NCI-H1092 (cell line): ENCODE results near the gene ELMO2.
"Not testable (repeated sequence)": the region's sequence is repeated elsewhere in the genome, so short reads cannot be mapped to it uniquely, and the experiment has no call there.

Source experiments
- DNase-seq: peaks from one replicate; lab custom pipeline; 2025; lab: John Stamatoyannopoulos, UW

ELMO2 gene

DNA sequence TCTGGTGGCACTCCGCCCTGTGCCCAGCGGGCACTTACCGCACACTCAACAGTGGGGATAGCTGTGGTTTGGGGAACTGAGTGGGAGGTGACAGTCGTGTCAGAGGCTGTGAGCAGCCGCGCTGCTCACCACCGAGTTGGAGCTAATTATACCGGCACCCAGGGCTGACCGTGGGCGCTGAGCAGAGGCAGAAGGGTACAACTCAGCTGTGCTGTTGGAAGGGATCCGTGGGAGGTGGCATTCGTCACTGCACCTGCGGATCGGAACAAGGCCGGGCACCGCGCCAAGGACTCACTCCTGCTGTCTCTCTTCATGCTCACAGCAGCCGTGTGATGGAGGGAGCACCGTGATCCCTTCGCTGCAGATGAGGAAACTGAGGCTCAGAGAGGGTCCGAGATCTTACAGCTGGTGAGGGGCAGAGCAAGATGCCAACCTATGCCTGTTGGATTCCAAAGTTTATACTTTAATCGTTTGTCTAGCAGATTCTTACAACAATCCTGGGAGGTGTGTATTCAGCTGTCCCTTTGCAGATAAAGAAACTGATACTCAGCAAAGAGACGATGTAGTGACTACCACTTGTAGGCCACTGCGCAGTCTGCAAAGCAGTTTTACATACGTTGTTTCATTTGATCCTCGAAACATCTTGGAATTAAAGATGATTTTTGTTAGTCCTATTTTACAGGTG is 713 bp upstream of the ELMO2 start:
- peak; percentile 65 for DNase-seq

DNA sequence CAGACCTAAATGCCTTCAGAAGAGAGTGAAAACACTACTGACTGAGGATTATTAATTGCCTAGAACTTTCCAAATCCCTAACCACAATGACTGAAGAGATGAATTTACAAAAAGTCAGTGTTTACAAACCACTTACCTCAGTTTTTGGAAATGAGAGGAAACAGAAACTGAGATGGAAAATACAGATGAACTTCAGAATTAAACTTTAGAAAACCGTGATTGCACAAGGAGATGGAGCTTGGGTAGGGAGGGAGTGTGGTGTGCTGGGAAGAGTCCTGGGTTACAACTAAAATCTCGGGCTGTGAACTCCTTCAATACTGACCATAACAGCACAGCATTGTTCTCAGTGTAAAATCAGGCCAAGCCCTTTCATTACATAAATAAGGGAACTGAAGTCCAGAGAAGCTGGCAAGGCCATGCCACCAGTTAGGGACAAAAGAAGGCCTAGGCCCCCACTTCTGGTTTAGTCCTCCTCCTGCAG is 4.0 kb downstream of the ELMO2 start:
- DNase-seq = no peak

GRCh38 chr20:46401478-46401860 is 4.9 kb downstream of the ELMO2 start:
- no peak for DNase-seq

DNA sequence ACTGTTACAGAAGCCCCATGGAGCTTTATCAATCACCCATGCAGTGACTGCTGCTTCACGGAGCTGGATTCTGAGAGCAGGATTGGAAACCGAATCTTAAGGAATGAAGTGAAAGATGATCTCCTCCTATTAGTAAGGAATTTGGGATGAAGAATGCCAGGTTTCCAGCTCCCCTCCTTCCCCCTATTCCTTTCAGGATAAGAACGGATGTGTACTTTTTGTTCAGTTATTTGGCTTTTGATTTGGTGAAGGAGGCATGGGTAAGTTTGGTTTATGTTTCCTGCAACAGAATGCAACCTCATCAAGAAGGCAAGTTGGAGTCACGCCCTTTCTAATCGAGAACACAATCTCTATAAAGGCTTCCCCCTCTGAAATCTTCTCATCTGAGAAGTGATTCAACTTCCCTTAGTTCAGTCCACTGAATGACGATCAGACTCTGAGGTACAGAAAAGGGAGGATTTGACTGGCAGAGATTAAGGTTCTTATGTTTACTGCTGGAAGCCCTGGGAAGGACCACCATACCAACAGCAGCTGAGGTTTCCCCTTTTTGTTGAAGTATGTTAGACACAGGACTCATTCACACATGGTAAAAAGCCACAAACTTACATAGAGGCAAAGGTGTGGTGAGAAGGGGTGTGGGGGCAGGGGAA is 5.5 kb downstream of the ELMO2 start:
- no peak for DNase-seq

DNA sequence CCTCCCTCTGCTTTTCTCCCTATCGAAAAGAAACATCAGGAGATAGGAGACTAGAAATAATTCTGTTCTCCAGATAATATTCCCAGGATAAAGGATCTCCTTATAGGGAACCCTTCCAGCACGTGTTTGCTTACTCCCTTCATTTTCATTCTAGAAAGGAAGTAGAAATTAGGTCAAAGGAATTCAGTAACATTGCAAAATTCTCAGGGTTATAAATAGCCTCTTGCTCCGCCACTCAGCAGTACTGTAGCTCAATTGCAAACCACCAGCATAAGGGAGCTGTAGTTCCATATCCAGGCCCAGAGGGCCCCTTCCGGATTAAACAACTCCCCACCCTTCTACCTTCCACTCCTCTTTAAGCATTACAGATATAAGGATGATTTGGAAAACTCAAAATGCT is 6.2 kb downstream of the ELMO2 start:
- no peak for DNase-seq

- no peak for DNase-seq
Measured at GRCh38 chr20:46399401-46399800, 7.0 kb downstream of the ELMO2 start.

GRCh38 chr20:46398963-46399362 is 7.5 kb downstream of the ELMO2 start:
- no peak for DNase-seq

- DNase-seq = no peak
Measured at GRCh38 chr20:46396052-46396740, 10.2 kb downstream of the ELMO2 start.

GRCh38 chr20:46394872-46395760 is 11.3 kb downstream of the ELMO2 start:
- DNase-seq = peak; percentile 42

DNA sequence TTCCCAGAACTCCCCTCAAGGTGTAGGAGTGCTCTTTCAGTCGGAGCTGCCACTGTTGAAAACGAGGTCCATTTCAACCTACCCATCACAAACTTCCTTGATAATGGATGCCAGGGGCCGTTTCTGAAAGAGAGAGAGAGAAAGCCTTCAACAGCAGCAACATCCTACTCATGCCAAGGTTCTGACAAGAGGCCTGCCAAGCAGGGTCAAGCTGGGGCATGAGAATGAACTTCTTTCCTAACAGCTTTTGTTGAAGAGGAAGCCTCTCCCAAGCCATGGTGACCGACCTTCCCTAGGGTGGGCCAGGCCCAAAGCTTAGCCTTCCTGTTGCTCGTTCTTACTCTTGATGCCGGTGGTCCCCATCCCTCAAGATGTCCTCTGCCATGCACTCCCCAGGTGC is 12.4 kb downstream of the ELMO2 start:
- DNase-seq = no peak

GRCh38 chr20:46388937-46389336 is 17.5 kb downstream of the ELMO2 start:
- DNase-seq = no peak

DNA sequence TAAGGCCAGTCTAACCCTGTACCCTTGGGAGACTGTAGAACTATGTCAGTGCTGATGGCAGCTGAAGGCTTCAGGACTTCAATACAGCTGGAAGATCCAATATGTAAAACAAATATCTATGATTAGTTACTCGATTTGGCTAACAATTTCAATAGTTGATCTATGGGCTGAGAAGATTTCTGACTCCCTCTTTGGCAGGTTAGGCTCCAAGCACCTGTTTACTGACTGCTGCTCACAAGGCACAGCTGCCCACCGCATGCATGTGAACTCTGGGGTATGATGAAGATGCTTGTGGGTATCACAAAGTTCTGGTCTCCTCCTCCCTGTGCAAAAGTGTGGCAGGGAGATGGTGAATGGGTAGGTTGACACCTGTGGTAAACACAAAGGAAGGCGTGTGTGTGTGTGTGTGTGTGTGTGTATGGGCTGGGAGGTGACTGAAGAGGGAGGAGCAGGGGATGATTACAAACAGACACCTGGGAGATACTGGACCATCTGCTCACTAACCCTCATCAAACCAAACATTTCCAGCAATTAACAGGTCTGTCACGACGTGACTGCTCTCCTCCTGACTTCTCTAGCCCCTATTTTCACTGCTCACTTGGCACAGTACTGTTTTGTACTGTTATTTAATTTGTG is 18.1 kb downstream of the ELMO2 start:
- DNase-seq = no peak

- DNase-seq = not testable (repeated sequence)
Measured at GRCh38 chr20:46387054-46387453, 19.4 kb downstream of the ELMO2 start.

DNA sequence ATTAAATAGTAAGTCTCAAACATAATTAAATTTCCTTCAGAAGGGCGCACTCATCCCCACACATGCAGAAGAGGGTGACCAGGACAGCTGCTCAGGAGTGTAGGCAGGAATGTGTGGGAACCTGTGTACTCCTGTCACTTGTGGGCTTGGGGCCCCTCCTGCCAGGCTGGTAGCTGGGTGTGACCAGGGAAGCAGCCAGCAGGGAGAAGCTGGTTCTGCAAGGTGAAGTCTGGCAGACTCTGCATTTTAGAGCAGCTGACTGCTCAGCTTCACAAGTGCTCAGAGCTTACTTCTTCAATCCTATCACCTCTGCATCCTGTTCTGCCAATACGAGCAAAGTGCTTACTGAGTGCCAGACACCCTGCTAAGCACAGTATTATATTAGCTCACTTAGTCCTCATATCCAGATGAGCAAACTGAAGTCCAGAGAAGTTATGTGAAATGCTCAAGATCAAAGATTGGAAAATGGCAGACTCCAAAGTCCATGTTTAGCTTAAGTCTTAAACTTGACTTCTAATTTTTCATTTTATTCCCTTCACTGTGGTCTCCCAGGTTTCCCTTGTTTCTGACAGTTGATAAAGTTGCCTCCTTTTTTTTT is 27.9 kb downstream of the ELMO2 start:
- no peak for DNase-seq

GRCh38 chr20:46377518-46377917 is 28.9 kb downstream of the ELMO2 start:
- no peak for DNase-seq

- no peak for DNase-seq
Measured at GRCh38 chr20:46376196-46376785, 30.1 kb downstream of the ELMO2 start.

DNA sequence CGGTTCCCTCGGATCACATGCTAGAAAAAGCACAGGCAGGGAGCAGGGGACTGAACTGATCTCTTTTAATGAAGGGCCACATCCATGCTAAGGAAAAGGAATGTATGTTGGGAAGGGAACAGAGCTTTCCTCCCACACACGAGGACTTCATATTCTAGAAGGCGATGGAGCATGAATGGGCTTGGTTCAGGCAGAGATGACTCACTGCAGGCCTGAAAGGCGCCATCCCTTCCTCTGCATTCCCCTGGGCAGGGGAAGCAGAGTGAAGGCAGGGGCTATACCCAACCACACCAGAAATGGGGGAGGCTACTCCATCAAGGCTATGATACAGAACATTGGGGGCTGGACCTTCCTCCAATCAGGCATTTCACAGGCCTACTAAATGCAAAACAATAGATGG is 30.6 kb downstream of the ELMO2 start:
- no peak for DNase-seq

- no peak for DNase-seq
Measured at GRCh38 chr20:46374383-46374782, 32.0 kb downstream of the ELMO2 start.

DNA sequence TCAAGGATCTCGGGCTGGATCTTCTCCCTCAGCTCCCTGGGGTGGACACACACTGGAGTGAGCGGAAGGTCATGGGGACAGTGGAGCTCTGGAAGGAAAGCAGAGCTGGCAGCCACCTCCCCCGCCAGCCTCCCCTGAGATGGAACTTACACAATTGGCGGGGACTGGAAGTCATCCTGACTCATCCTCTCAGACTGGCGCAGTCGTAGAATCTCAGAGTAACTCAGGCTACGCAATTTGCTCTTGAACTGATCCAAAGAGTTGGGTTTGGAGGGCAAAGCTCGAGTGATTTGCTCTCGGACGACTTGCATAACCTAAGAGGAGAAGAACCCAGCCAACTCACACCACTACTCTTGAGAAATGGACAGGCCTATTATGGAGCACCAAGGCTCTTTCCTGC is 34.8 kb downstream of the ELMO2 start:
- no peak for DNase-seq

- no peak for DNase-seq
Measured at GRCh38 chr20:46368902-46369268, 37.5 kb downstream of the ELMO2 start.
